ENCODE measurements around the gene AP5M1.

AP5M1 gene

DNA sequence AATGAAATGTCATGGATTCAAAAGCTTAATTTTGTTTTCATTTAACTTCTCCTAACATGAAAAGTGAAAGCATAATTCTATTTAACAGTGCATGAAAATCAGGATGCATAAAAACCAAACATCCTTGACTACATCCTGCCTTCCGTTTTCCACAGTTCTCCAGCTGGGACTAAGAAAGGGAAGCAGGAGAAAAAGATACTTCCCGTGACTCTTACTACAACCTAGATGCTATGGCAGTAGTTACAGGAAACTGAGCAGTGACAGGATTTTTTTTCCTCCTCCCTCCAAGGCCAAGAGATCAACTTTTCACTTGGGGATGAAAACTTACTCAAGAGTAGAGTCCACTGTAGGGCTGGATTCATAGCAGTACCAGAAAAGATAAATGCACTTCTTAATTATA is 2.7 kb upstream of the AP5M1 start:
- H3K36me3 Mint-ChIP-seq = peaks cover 14% of the 10 kb centered on the region
- H3K4me3 Mint-ChIP-seq = no peak overlapping the region
- no peak for ATAC-seq
- H3K9me3 Mint-ChIP-seq = no peaks in the 10 kb centered on the region
- no peaks in the 10 kb centered on the region for H3K27me3 Mint-ChIP-seq
- peaks cover 62% of the 10 kb centered on the region for H3K4me1 Mint-ChIP-seq
- no peak overlapping the region for H3K27ac Mint-ChIP-seq

DNA sequence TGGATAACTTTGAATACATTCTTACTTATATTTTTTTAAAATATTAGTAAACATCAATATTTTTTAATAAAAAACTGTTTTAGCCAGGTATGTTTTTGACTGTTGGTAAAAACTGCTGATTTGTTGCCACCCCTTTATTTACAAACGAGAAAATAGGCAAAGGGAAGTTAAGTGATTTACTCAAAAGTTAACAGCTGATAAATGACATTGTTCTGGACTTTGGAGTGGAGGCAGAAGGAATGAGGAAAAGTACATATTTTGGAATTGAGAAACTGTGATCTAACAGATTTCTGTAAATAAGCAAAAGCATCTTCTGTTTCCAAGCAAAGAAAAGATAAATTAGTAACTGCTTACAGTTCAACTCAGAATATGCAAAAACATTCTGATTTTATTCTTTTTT is 4.5 kb downstream of the AP5M1 start:
- H3K9me3 Mint-ChIP-seq = no peaks in the 10 kb centered on the region
- ATAC-seq = no peak
- H3K27ac Mint-ChIP-seq = no peak overlapping the region
- H3K36me3 Mint-ChIP-seq = peaks cover 23% of the 10 kb centered on the region
- peaks cover 37% of the 10 kb centered on the region for H3K4me1 Mint-ChIP-seq
- H3K27me3 Mint-ChIP-seq = no peaks in the 10 kb centered on the region
- no peak overlapping the region for H3K4me3 Mint-ChIP-seq

DNA sequence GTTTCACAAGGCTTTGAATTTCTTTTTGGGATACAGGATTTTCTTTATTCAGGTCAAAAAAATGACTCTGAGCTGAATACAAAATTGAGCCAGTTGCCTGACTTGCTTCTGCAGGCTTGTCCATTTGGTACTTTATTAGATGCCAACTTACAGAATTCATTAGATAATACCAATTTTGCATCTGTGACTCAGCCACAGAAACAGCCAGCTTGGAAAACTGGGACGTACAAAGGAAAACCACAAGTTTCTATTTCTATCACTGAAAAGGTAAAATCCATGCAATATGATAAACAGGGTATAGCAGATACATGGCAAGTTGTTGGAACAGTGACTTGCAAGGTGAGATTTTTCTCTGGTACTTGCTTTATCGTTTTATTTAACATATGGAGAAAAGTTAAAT is 5.8 kb downstream of the AP5M1 start:
- Mint-ChIP-seq H3K36me3 (peaks cover 29% of the 10 kb centered on the region), H3K9me3 (no peaks in the 10 kb centered on the region), H3K4me1 (peaks cover 47% of the 10 kb centered on the region), H3K27ac (no peak overlapping the region), H3K27me3 (no peaks in the 10 kb centered on the region), H3K4me3 (no peak overlapping the region)
- ATAC-seq = no peak

DNA sequence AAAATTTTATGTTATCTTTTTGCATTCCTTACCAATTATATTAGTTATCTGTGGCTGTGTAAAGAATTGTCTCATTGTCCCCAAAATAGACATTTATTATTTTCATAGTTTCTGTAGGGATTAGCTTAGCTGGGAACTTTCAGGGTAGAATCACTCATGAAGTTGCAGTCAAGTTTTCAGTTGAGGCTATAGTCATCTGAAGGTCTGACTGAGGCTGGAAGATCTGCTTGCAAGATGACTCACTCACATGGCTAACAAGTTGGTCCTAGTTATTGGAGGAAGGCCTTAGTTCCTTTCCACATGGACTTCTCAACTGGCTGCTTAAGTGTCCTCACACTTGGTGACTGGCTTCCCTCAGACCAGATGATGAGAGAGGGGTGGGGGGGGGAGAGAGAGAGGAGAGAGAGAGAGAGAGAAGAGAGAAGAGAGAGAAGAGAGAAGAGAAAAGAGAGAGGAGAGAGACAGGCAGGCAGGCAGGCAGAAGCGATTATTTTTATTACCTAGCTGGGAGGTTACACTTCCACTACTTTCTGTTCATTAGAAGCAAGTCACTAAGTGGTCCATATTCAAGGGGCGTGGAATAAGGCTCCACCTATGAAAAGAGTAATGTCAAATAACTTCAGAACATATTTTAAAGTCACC is 6.4 kb downstream of the AP5M1 start:
- H3K9me3 Mint-ChIP-seq = no peaks in the 10 kb centered on the region
- H3K27me3 Mint-ChIP-seq = no peaks in the 10 kb centered on the region
- no peak for ATAC-seq
- H3K27ac Mint-ChIP-seq = no peak overlapping the region
- H3K4me3 Mint-ChIP-seq = no peak overlapping the region
- peaks cover 44% of the 10 kb centered on the region for H3K4me1 Mint-ChIP-seq
- peaks cover 33% of the 10 kb centered on the region for H3K36me3 Mint-ChIP-seq

DNA sequence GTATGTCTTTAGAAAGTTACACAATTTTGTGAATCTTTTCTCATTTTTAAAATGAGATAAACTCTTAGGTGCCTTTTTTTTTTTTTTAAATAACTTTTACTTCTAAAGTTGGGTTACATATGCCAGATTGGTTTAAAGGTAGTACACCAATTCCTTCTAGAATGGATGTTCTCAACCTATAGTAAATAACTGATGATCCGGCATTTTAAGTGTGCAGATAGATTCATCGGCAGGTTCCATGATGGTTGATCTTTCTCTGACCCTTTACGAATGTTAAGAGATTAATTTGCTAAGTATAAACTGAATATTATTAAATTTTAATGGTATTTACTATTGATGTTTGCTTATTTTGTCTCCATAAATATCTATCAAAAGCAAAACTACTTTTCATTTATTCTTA is 8.3 kb downstream of the AP5M1 start:
- no peak for ATAC-seq
- H3K27ac Mint-ChIP-seq = no peak overlapping the region
- H3K4me1 Mint-ChIP-seq = peaks cover 25% of the 10 kb centered on the region
- H3K4me3 Mint-ChIP-seq = no peak overlapping the region
- H3K27me3 Mint-ChIP-seq = no peaks in the 10 kb centered on the region
- H3K9me3 Mint-ChIP-seq = no peaks in the 10 kb centered on the region
- peaks cover 34% of the 10 kb centered on the region for H3K36me3 Mint-ChIP-seq

DNA sequence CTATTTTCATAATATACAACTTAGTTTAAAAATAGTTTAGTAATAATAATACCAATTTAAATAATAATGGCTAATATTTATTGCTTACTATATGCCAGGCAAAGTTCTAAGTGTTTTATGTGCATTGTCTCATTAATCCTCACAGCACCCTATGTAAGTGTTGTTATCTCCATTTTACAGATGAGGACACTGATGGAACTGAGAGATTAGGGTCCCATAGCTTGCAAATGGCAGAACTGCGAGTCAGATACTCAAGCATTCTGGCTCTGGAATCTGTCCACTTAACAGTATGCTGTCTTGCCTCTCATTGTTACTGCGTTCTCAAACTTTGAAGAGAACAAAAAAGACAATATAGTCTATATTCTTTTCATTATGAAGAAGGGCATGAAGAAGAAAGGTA is 19.0 kb downstream of the AP5M1 start:
- H3K4me1 Mint-ChIP-seq = no peaks in the 10 kb centered on the region
- H3K27me3 Mint-ChIP-seq = no peaks in the 10 kb centered on the region
- H3K27ac Mint-ChIP-seq = no peak overlapping the region
- H3K36me3 Mint-ChIP-seq = peaks cover 21% of the 10 kb centered on the region
- no peak overlapping the region for H3K4me3 Mint-ChIP-seq
- H3K9me3 Mint-ChIP-seq = no peaks in the 10 kb centered on the region
- no peak for ATAC-seq

DNA sequence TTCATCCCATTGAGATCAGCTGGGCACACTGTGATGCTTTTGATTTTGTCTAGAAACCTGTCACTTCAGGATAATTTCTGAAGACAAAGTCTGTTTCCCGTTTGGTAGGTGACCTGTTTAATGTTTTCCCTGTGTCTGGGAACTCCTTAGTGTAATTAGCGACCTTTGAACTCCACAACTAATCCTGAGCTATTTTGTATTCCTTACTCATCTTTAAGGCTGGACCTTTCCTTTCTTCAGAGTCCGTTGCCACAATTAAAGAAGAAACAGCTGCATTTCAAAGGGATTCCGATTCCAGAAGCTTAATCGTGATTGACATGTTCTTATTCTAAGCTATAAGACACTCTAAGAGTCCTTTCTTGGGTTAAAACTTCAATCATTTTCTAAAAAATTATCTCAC is 22.0 kb downstream of the AP5M1 start:
- Mint-ChIP-seq H3K4me3 (no peak overlapping the region), H3K27me3 (no peaks in the 10 kb centered on the region), H3K4me1 (no peaks in the 10 kb centered on the region), H3K9me3 (no peaks in the 10 kb centered on the region), H3K27ac (no peak overlapping the region), H3K36me3 (no peaks in the 10 kb centered on the region)
- ATAC-seq = no peak

DNA sequence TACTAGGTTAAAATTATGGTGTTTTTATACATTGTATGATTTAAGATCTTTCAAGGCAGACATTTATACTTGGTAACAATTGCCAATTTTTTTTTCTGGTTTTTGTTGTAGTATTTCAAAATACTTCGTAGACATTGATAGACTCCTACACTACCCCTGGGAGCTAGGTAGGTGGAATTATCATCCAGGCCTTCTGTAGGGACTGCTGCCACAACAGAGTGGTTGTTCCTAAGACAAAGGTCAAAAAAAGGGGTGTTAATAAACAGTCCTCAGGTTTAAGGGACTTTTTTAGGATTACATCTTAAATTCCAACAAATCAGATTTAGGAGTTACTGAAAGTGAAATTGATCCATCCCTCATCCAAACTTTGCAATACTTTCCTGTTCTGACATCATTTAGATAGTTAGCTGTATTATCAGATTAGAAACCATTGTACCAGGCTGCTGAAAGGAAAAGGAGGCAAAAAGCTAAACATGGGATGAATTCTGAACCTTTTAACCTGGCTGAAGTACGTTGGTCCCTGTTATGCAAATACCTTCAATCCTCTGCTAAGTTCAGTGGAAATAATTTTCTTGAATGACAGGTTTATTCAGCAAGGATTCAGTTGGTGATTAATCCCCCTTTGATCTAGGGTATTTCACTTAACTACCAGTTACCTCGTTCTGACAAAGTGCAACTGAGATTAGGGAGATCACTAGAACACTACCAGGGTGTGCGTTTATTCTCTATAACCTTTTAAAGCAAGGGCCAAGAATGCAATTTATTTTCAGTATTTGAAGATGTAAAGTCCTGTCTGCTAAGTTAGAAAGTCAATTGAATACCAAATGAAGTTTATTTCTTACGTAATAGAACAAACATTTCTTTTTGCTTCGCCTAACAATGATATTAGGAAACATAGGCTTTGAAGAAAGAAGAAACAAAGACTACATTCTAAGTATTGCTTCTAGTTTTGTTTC is 23.2 kb downstream of the AP5M1 start:
- Mint-ChIP-seq H3K27ac (no peak overlapping the region), H3K4me3 (no peak overlapping the region), H3K36me3 (no peaks in the 10 kb centered on the region), H3K27me3 (no peaks in the 10 kb centered on the region), H3K9me3 (no peaks in the 10 kb centered on the region), H3K4me1 (no peaks in the 10 kb centered on the region)
- no peak for ATAC-seq

DNA sequence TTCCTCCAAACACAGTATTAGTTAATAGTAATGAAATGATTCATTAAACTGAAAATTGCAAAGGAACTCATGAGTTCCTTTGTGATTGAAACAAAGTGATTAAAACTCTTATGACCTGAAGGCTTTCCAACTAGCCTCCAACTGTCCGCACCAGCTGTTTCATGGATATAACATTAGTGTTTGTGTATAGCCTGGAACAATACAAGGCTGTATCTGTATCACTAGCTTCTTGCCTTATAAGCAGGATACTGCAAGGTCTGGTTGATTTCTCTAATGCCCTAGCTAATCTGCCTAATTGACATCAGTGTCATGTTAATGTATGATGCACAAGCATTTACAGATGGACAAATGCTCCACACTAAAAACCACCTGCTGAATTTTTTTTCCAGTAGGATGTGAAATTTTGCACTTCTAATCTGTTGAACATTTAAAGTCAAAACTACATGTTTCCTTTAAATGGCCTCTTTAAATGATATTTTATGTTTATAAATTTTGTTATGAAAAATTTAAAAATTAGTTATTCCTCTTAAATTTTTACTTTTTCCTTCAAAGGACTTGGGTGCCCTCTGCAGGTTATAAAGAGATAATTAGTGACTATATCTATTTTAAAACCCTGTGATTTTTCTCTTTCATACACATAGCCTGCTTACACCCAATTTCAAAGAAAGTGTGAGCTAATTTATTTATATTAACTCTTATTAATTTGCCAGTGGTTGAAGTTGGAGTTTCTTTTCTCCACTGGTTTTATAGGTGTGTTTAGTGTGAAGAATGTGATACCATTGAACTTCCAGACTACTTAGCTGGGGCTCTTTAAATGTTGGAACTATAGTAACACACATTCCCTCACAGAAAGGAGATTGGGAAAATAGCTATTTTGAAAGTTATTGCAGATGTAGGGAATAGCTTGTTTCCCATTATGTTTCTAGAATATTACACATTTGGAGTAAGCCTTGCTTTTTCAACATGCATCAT is 25.4 kb downstream of the AP5M1 start:
- no peak overlapping the region for H3K4me3 Mint-ChIP-seq
- H3K27ac Mint-ChIP-seq = no peak overlapping the region
- no peak for ATAC-seq
- H3K9me3 Mint-ChIP-seq = no peaks in the 10 kb centered on the region
- no peaks in the 10 kb centered on the region for H3K27me3 Mint-ChIP-seq
- no peaks in the 10 kb centered on the region for H3K4me1 Mint-ChIP-seq
- no peaks in the 10 kb centered on the region for H3K36me3 Mint-ChIP-seq

DNA sequence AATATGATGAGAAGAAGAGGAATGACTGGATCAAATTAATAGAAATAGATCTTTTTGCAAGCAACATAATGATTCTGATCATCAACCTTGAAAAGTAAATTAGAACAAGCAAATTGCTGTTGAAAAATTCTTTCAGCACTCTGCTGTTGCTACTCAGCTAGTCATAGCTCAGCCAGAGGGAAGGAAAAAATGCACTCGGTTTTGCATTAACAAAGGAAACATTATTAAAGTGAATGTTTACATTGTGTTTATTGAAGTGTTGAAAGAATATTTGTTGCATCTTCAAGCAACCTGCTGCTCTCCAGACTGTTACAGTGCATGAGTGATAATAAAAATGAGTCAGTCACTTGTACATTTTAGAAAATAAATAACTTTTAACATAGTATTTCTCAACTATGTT is 26.5 kb downstream of the AP5M1 start:
- Mint-ChIP-seq H3K4me3 (no peak overlapping the region), H3K27ac (no peak overlapping the region), H3K36me3 (no peaks in the 10 kb centered on the region), H3K27me3 (no peaks in the 10 kb centered on the region), H3K9me3 (no peaks in the 10 kb centered on the region), H3K4me1 (no peaks in the 10 kb centered on the region)
- ATAC-seq = no peak

DNA sequence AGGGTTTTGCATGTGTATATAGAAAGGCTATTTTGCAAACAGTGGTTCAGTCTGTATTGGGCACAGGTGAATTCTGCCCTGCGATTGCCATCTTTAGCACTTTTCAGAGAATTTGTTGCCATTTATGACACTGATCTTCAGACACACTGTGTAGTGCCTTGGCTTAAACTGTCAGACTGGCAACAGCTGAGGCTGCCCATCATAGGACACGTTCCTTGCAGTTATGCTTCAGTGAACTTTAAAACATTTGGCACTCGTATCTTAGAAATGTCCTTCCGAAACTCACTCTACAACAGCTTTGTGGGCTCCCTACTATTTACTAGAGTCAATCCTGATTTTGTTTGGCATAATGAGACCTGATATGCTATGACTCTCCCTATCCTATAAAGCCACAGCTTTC is 29.1 kb downstream of the AP5M1 start:
- no peak overlapping the region for H3K27ac Mint-ChIP-seq
- H3K36me3 Mint-ChIP-seq = no peaks in the 10 kb centered on the region
- no peak for ATAC-seq
- no peaks in the 10 kb centered on the region for H3K9me3 Mint-ChIP-seq
- no peak overlapping the region for H3K4me3 Mint-ChIP-seq
- no peaks in the 10 kb centered on the region for H3K27me3 Mint-ChIP-seq
- no peaks in the 10 kb centered on the region for H3K4me1 Mint-ChIP-seq

DNA sequence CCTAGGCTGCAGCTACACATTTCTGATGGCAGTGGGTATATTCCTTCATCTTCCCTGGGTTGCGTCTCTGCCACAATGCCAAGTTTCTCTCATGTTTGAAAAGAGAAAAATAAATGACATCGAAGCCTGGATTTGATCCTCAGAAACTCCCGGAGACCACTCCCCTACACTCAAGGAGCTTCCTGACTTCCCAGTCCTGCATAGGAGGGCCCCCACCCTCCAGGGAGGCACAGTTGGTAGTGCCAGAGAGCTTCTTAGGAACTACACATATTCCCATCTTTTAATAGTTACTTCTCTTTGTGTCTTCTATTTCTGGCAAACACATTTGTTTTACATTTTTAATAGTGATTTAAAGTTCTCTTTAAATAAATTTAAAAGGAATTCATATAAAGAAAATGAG is 30.7 kb downstream of the AP5M1 start:
- no peaks in the 10 kb centered on the region for H3K36me3 Mint-ChIP-seq

DNA sequence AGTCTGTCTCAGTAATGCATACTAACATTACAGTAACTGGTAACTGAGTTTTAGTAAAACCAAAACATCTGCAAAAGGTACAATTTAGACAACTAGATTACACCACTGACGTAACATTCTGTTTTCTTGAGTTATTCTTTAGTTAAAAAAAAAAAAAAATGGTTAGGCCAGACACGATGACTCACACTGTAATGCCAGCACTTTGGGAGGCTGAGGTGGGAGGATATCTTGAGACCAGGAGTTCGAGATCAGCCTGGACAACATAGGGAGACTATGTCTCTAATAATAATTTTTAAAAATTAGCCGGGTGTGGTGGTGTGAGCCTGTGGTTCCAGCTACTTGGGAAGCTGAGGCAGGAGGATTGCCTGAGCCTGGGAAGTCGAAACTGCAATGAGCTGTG is 34.1 kb downstream of the AP5M1 start:
- peaks cover 16% of the 10 kb centered on the region for H3K27me3 Mint-ChIP-seq
- H3K9me3 Mint-ChIP-seq = no peaks in the 10 kb centered on the region
- H3K4me3 Mint-ChIP-seq = no peak overlapping the region
- ATAC-seq = no peak
- no peaks in the 10 kb centered on the region for H3K4me1 Mint-ChIP-seq
- no peak overlapping the region for H3K27ac Mint-ChIP-seq
- no peaks in the 10 kb centered on the region for H3K36me3 Mint-ChIP-seq

More for the DNA sequence above, 30.7 kb downstream of the AP5M1 start:
- Mint-ChIP-seq H3K9me3 (no peaks in the 10 kb centered on the region), H3K27me3 (no peaks in the 10 kb centered on the region), H3K4me3 (no peak overlapping the region), H3K27ac (no peak overlapping the region), H3K4me1 (no peaks in the 10 kb centered on the region)
- no peak for ATAC-seq

DNA sequence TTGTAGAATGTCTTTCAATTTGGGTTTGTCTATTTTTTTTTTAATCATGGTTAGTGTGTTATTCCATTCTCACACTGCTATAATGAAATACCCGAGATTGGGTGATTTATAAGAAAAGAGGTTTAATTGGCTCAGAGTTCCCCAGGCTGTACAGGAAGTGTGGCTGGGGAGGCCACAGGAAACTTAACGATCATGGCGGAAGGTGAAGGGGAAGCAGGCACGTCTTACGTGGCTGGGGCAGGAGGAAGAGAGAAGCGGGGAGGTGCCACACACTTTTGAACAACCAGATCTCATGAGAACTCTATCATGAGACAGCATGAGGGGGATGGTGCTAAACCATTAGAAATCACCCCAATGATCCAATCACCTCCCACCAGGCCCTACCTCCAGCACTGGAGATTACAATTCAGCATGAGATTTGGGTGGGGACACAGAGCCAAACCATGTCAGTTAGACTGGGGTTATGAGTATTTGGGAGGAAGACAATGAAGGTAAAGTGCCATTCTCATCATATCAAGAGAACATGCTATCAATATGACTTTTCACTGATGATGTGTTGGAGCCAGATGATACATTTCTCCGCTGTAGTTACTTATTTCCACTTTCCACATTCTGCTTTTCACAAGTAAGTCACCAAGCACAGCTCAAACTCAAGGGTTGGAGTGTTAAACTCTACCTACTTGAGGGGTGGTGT is 45.8 kb downstream of the AP5M1 start:
- no peak for ATAC-seq

More for the DNA sequence above, 45.8 kb downstream of the AP5M1 start:
- Mint-ChIP-seq H3K9me3 (no peaks in the 10 kb centered on the region), H3K27me3 (no peaks in the 10 kb centered on the region), H3K27ac (no peak overlapping the region), H3K4me1 (peaks cover 6% of the 10 kb centered on the region), H3K4me3 (no peak overlapping the region), H3K36me3 (no peaks in the 10 kb centered on the region)
